HG03378 (cell line): ENCODE data around the gene PI4KA.
"Not testable (repeated sequence)": the region's sequence is repeated elsewhere in the genome, so short reads cannot be mapped to it uniquely, and the experiment has no call there.

Source experiments
- ATAC-seq: cut with Tn5 transposase; IDR thresholded peaks from one replicate; pipeline ENCODE4 v1.9.1; 2021; ENCODE audit warnings: mild to moderate bottlenecking, moderate library complexity; ENCODE audit not compliant: unreplicated experiment

Gene PI4KA

GRCh38 chr22:20858615-20859416 lies at the start of gene PI4KA, which contains the start of gene SNAP29:
PI4KA (minus strand) TSS chr22:20858811; CDS start chr22:20858725, 86 bp downstream.
SNAP29 (plus strand) TSS chr22:20859007; CDS start chr22:20859111, 104 bp downstream.
- peak; percentile 89 for ATAC-seq

GRCh38 chr22:20906387-20906767 lies 47.8 kb upstream of the PI4KA start:
- ATAC-seq: no peak

GRCh38 chr22:20905415-20906386 lies 47.1 kb upstream of the PI4KA start:
- ATAC-seq: no peak

DNA sequence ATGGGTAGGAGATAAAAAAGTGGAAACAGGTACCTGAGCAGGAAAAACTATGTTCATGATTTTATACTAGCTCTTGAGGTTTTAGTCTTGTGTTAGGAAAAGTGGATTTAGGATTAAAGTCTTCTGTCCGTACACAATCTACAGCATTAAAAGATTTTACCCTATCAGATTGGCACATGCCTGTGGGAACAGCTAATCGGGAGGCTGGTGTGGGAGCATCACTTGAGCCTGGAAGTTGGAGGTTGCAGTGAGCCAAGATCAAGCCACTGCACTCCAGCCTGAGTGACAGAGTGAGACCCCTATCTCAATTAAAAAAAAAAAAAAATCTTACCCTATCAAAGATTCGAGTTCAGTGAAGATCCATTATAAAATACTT lies 46.4 kb upstream of the PI4KA start:
- ATAC-seq: no peak

GRCh38 chr22:20904008-20904979 lies 45.7 kb upstream of the PI4KA start:
- no peak for ATAC-seq

DNA sequence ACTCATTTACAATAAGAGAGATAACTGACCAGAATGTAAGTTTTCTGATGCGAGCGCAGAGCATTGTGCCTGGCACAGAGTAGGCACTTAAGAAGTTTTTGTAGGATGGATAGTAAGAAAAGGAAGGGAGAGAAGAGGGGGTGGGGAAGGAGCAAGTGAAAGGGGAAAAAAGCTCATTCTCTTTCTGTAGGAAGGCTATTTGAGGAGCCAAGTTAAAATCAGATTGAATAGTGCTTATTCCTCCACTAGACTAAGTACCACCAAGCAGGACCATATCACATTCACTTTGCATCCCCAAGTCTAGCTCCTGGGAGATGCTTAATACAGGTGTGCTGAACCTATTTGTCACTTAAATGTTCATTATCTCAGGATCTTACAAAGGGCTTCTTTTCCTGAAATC lies 44.5 kb upstream of the PI4KA start:
- ATAC-seq: no peak

GRCh38 chr22:20901093-20902033 lies 42.8 kb upstream of the PI4KA start:
- not testable (repeated sequence) for ATAC-seq

GRCh38 chr22:20899827-20900423 lies 41.3 kb upstream of the PI4KA start:
- ATAC-seq: no peak

- ATAC-seq: not testable (repeated sequence)
Observed at GRCh38 chr22:20897737-20898136, 39.1 kb upstream of the PI4KA start.

DNA sequence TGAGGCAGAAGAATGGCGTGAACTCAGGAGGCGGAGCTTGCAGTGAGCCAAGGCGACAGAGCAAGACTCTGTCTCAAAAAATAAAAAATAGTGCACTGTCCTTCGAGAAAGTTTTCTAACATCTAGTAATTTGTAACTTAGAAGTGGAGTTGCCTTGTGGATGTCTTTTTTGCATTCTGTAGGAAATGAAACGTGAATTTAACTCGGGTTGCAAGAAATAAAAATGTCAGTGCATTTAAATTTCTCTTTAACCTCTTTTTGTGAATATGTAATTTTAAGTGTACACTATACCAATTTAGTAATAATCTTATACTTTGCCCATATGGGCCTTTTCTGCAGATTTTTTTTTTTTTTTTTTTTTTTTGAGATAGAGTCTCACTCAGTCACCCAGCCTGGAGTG lies 32.4 kb upstream of the PI4KA start:
- no peak for ATAC-seq

- ATAC-seq: no peak
Observed at GRCh38 chr22:20889904-20890540, 31.4 kb upstream of the PI4KA start.

- no peak for ATAC-seq
Observed at GRCh38 chr22:20889025-20889704, 30.6 kb upstream of the PI4KA start.

DNA sequence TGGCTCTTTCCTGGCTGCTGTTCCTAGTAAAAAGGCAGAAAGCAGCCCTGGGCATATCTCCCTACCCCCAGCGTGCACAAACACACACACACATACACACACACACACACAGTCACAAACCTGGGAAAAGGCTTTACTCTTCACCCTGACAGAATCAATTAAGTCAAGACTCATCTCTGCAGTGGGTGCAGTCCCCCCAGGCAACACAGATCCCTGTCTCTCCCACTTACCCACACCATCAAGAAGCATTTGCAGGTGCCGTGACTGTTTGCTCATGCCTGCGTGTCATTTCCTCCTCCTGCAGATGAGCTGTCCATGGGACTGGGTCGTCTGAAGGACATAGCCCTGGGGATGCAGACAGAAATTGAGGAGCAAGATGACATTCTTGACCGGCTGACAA lies 28.8 kb upstream of the PI4KA start:
- ATAC-seq: no peak

DNA sequence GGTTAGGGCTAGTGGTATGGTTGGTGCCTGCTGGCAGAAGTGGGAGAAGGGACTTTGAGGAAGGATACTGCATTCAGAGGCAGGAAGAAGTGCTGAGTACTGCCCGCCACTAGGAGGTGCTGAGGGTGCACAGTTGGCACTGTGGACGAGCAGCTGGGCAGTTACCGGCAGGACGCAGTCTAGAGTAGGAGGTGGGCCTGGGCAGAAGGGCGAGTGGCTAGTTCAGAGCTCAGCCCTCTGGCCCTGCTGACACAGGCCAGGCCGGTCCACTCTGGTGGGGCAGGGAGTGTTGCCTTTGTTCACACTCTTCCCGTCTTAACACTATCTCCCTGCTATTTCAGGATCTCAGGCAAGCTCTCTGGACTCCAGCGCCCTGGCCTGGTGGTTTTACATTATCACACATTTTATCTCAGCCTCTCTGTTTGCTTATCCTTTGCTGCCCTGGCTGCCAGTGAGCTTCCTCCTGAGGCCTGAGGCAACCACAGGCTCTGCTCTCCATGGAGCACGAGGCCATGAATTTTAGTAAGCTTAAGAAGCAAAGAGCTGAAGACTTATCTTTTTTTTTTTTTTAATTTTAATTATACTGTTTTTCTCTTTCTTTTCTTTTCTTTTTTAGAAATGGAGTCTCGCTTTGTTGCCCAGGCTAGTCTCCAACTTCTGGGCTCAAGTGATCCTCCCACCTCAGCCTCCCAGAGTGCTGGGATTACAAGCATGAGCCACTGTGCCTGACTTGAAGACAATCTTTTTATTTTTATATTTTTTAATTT lies 27.1 kb upstream of the PI4KA start:
- ATAC-seq: no peak

GRCh38 chr22:20885017-20885556 lies 26.5 kb upstream of the PI4KA start:
- no peak for ATAC-seq

- ATAC-seq: no peak
Observed at GRCh38 chr22:20884454-20884853, 25.8 kb upstream of the PI4KA start.

DNA sequence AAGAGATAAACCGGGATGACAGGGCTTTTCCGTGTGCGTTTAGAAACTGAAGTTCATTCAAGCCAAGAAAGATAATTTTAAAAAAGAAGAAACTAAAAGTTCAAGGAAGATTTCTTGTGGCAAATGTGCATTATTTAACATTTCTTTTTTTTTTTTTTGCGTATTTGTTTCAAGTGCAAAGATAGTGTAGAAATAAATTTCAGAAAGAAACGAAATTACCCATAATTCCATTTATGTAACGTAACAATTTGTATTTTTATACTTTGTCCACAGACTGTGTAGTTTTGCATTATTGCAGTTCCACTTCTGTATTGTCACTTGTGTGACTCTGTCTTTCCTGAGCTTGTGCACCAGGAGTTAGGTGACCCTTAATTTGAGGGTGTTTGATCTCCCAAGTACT lies 24.2 kb upstream of the PI4KA start:
- no peak for ATAC-seq
